ENCODE measurements around the gene MAP7D2.

MAP7D2 gene

GRCh38 chrX:20046223-20046622 lies 70.5 kb downstream of the MAP7D2 start:
- DNase-seq (ENCODE audit: extremely low spot score): no peak
- TF ChIP-seq TARDBP (IDR thresholded peaks at IDR 0.05) (no peak), HDGF (IDR thresholded peaks at IDR 0.05; ENCODE audit: borderline replicate concordance) (no peak), ARNT (IDR thresholded peaks at IDR 0.05) (no peak), SP1 (IDR thresholded peaks at IDR 0.05) (no peak), CTBP1 (IDR thresholded peaks at IDR 0.05; ENCODE audit: borderline replicate concordance) (no peak), FOXK2 (IDR thresholded peaks at IDR 0.05) (no peak), NFRKB (IDR thresholded peaks at IDR 0.05) (no peak), ELF4 (IDR thresholded peaks at IDR 0.05) (no peak), SUZ12 (IDR thresholded peaks at IDR 0.05) (no peak), FOXM1 (IDR thresholded peaks at IDR 0.05; ENCODE audit: borderline replicate concordance) (no peak), PKNOX1 (IDR thresholded peaks at IDR 0.05) (no peak), L3MBTL2 (conservative IDR thresholded peaks at IDR 0.05) (no peak), FOXA1 (IDR thresholded peaks at IDR 0.05) (no peak), LEF1 (IDR thresholded peaks at IDR 0.05; ENCODE audit: borderline replicate concordance) (no peak), BHLHE40 (IDR thresholded peaks at IDR 0.05; ENCODE audit: borderline replicate concordance) (no peak), ZNF384 (IDR thresholded peaks at IDR 0.05) (no peak)
- ChIA-PET POLR2A (no interaction called here), CTCF (no interaction called here)

- TF ChIP-seq SUZ12 (IDR thresholded peaks at IDR 0.05) (no peak), FOXM1 (IDR thresholded peaks at IDR 0.05; ENCODE audit: borderline replicate concordance) (no peak), BHLHE40 (IDR thresholded peaks at IDR 0.05; ENCODE audit: borderline replicate concordance) (no peak), L3MBTL2 (conservative IDR thresholded peaks at IDR 0.05) (no peak), HDGF (IDR thresholded peaks at IDR 0.05; ENCODE audit: borderline replicate concordance) (no peak), TARDBP (IDR thresholded peaks at IDR 0.05) (no peak), ARNT (IDR thresholded peaks at IDR 0.05) (no peak), LEF1 (IDR thresholded peaks at IDR 0.05; ENCODE audit: borderline replicate concordance) (no peak), NFRKB (IDR thresholded peaks at IDR 0.05) (no peak), ZNF384 (IDR thresholded peaks at IDR 0.05) (no peak), FOXA1 (IDR thresholded peaks at IDR 0.05) (no peak), ELF4 (IDR thresholded peaks at IDR 0.05) (no peak), CTBP1 (IDR thresholded peaks at IDR 0.05; ENCODE audit: borderline replicate concordance) (no peak), FOXK2 (IDR thresholded peaks at IDR 0.05) (no peak), PKNOX1 (IDR thresholded peaks at IDR 0.05) (no peak), SP1 (IDR thresholded peaks at IDR 0.05) (no peak)
- ChIA-PET CTCF (no interaction called here), POLR2A (no interaction called here)
- no peak for DNase-seq (ENCODE audit: extremely low spot score)
These were observed 74.5 kb downstream of the MAP7D2 start for GRCh38 chrX:20042221-20042620.

- ChIA-PET POLR2A (no interaction called here), CTCF (no interaction called here)
- no peak for DNase-seq (ENCODE audit: extremely low spot score)
- TF ChIP-seq CTBP1 (IDR thresholded peaks at IDR 0.05; ENCODE audit: borderline replicate concordance) (no peak), ARNT (IDR thresholded peaks at IDR 0.05) (no peak), LEF1 (IDR thresholded peaks at IDR 0.05; ENCODE audit: borderline replicate concordance) (no peak), SUZ12 (IDR thresholded peaks at IDR 0.05) (no peak), FOXM1 (IDR thresholded peaks at IDR 0.05; ENCODE audit: borderline replicate concordance) (no peak), PKNOX1 (IDR thresholded peaks at IDR 0.05) (no peak), NFRKB (IDR thresholded peaks at IDR 0.05) (no peak), FOXK2 (IDR thresholded peaks at IDR 0.05) (no peak), BHLHE40 (IDR thresholded peaks at IDR 0.05; ENCODE audit: borderline replicate concordance) (no peak), FOXA1 (IDR thresholded peaks at IDR 0.05) (no peak)
These were observed 77.7 kb downstream of the MAP7D2 start for GRCh38 chrX:20038966-20039365.

- no peak for DNase-seq (ENCODE audit: extremely low spot score)
- ChIA-PET POLR2A (no interaction called here), CTCF (no interaction called here)
- no peak for TF ChIP-seq FOXA1 (IDR thresholded peaks at IDR 0.05)
- TF ChIP-seq PKNOX1 (IDR thresholded peaks at IDR 0.05): no peak
These were observed 79.5 kb downstream of the MAP7D2 start for GRCh38 chrX:20037186-20037585.

DNA sequence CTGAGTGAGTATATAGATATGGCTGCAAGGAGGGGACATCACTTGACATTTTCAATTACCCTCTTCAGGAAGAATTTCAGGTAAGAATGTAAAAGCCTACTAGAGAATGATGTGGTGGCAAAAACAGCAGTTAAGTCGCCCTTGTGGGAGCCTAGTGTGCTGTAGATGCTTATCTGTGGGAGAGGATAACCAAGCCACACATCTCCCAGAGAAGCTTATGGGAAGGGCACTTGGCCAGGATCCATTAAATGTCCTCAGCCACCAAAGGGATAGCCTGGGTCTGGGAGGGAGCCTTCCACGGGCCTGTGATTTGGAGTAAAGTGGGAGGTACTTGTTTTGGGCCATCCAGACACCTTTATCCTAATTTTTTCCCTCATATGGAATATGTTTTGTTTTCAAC lies 84.5 kb downstream of the MAP7D2 start:
- TF ChIP-seq SP1 (IDR thresholded peaks at IDR 0.05): no peak
- no peak for TF ChIP-seq NFRKB (IDR thresholded peaks at IDR 0.05)
- TF ChIP-seq LEF1 (IDR thresholded peaks at IDR 0.05; ENCODE audit: borderline replicate concordance): no peak
- no peak for TF ChIP-seq ZNF384 (IDR thresholded peaks at IDR 0.05)
- TF ChIP-seq FOXK2 (IDR thresholded peaks at IDR 0.05): no peak
- TF ChIP-seq PKNOX1 (IDR thresholded peaks at IDR 0.05): no peak
- no peak for TF ChIP-seq FOXA1 (IDR thresholded peaks at IDR 0.05)
- no peak for TF ChIP-seq ELF4 (IDR thresholded peaks at IDR 0.05)
- TF ChIP-seq TARDBP (IDR thresholded peaks at IDR 0.05): no peak
- no peak for TF ChIP-seq L3MBTL2 (conservative IDR thresholded peaks at IDR 0.05)
- no peak for TF ChIP-seq HDGF (IDR thresholded peaks at IDR 0.05; ENCODE audit: borderline replicate concordance)
- no peak for TF ChIP-seq CTBP1 (IDR thresholded peaks at IDR 0.05; ENCODE audit: borderline replicate concordance)
- no peak for TF ChIP-seq ARNT (IDR thresholded peaks at IDR 0.05)
- no peak for TF ChIP-seq BHLHE40 (IDR thresholded peaks at IDR 0.05; ENCODE audit: borderline replicate concordance)
- no peak for DNase-seq (ENCODE audit: extremely low spot score)
- ChIA-PET CTCF (interaction anchor here (0.8 kb wide), 1 partner anchor 36 kb away, joined by 5 read pairs; no protein-coding TSS in a partner anchor), POLR2A (no interaction called here)

Data from HEK293T (cell line).